RWPE2 (cell line): ENCODE data around the gene SLC10A4.
"Not testable (repeated sequence)": the region's sequence is repeated elsewhere in the genome, so short reads cannot be mapped to it uniquely, and the experiment has no call there.

Experiments
- ATAC-seq: fragments of 200-7000 bp; cut with Tn5 transposase; 3 replicates; pipeline ENCODE4 v1.9.1; 2021; ENCODE audit warnings: low read depth
- DNase-seq: peaks from one replicate; pipeline ENCODE4 v3.0.0-alpha.2; 2020; ENCODE audit warnings: low spot score
- H3K27ac ChIP-seq: fragments of 450-650 bp; 2 replicates; pipeline ENCODE4 v1.5.1; 2017; ENCODE audit warnings: mild to moderate bottlenecking; ENCODE audit not compliant: poor library complexity, severe bottlenecking
- H3K27me3 ChIP-seq: fragments of 250-450 bp; sonication (Bioruptor Pico); 2 replicates; pipeline ENCODE4 v1.5.1; 2021; ENCODE audit warnings: mild to moderate bottlenecking, moderate library complexity; ENCODE audit not compliant: insufficient read depth, poor library complexity, severe bottlenecking
- H3K36me3 ChIP-seq: fragments of 250-450 bp; sonication (Bioruptor Pico); 2 replicates; pipeline ENCODE4 v1.5.1; 2020; ENCODE audit warnings: low read depth, mild to moderate bottlenecking, moderate library complexity
- H3K4me1 ChIP-seq: fragments of 250-450 bp; sonication (Bioruptor Pico); 2 replicates; pipeline ENCODE4 v1.5.1; 2021; ENCODE audit warnings: mild to moderate bottlenecking, moderate library complexity; ENCODE audit not compliant: insufficient read depth, poor library complexity, severe bottlenecking
- H3K4me3 ChIP-seq: fragments of 250-450 bp; sonication (Bioruptor Pico); 2 replicates; pipeline ENCODE4 v1.5.1; 2021; ENCODE audit warnings: mild to moderate bottlenecking, moderate library complexity; ENCODE audit not compliant: severe bottlenecking
- H3K9me3 ChIP-seq: fragments of 250-450 bp; sonication (Bioruptor Pico); 2 replicates; pipeline ENCODE4 v1.5.1; 2021; ENCODE audit warnings: mild to moderate bottlenecking, moderate library complexity; ENCODE audit not compliant: severe bottlenecking
- TF ChIP-seq, protein P1 (sequence below): fragments of 450-650 bp; IDR thresholded peaks from one replicate; pipeline ENCODE4 v1.5.1; 2017; ENCODE audit warnings: mild to moderate bottlenecking, moderate library complexity; ENCODE audit not compliant: poor library complexity, severe bottlenecking

Gene SLC10A4, protein sequence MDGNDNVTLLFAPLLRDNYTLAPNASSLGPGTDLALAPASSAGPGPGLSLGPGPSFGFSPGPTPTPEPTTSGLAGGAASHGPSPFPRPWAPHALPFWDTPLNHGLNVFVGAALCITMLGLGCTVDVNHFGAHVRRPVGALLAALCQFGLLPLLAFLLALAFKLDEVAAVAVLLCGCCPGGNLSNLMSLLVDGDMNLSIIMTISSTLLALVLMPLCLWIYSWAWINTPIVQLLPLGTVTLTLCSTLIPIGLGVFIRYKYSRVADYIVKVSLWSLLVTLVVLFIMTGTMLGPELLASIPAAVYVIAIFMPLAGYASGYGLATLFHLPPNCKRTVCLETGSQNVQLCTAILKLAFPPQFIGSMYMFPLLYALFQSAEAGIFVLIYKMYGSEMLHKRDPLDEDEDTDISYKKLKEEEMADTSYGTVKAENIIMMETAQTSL

GRCh38 chr4:48483006-48483776, at the start of gene SLC10A4:
Gene SLC10A4, plus strand, starts transcription at chr4:48483343. Its CDS starts 219 bp downstream, at chr4:48483562.
- Histone ChIP-seq H3K36me3 (no peaks in the 10 kb centered on the region), H3K4me3 (peak within 1 kb of the TSS; percentile 3), H3K27me3 (peaks cover 54% of the 10 kb centered on the region), H3K27ac (no peak within 1 kb of the TSS), H3K4me1 (no peaks in the 10 kb centered on the region), H3K9me3 (no peaks in the 10 kb centered on the region)
- DNase-seq: no peak
- TF ChIP-seq, protein P1, sequence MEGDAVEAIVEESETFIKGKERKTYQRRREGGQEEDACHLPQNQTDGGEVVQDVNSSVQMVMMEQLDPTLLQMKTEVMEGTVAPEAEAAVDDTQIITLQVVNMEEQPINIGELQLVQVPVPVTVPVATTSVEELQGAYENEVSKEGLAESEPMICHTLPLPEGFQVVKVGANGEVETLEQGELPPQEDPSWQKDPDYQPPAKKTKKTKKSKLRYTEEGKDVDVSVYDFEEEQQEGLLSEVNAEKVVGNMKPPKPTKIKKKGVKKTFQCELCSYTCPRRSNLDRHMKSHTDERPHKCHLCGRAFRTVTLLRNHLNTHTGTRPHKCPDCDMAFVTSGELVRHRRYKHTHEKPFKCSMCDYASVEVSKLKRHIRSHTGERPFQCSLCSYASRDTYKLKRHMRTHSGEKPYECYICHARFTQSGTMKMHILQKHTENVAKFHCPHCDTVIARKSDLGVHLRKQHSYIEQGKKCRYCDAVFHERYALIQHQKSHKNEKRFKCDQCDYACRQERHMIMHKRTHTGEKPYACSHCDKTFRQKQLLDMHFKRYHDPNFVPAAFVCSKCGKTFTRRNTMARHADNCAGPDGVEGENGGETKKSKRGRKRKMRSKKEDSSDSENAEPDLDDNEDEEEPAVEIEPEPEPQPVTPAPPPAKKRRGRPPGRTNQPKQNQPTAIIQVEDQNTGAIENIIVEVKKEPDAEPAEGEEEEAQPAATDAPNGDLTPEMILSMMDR: no peak
- ATAC-seq: no peak

DNA sequence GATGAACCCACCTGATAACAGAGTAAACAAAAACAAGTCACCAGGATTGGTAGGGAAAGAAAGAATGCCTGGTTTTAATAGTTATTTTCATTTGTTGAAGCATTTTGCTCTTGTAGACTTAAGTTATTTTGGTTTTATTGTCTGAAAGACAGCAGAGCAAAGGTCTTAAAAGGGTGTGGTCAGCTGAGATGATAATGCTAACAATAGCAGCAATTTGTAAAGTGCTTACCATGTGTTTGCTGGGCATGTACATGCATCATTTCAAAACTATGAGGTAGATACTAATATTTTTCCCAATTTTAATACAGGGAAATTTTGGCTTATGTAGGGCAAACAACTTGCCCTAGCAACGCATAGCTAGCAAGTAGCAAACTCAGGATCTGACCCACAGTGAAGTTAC, 46.8 kb upstream of the SLC10A4 start:
- Histone ChIP-seq H3K27ac (no peak overlapping the region), H3K36me3 (no peaks in the 10 kb centered on the region), H3K9me3 (no peaks in the 10 kb centered on the region), H3K4me1 (no peaks in the 10 kb centered on the region), H3K4me3 (no peak overlapping the region), H3K27me3 (no peaks in the 10 kb centered on the region)
- ATAC-seq: no peak
- TF ChIP-seq, protein P1: no peak
- DNase-seq: no peak

- TF ChIP-seq, protein P1: no peak
- no peaks in the 10 kb centered on the region for H3K9me3 ChIP-seq
- H3K27me3 ChIP-seq: no peaks in the 10 kb centered on the region
- H3K4me1 ChIP-seq: no peaks in the 10 kb centered on the region
- no peaks in the 10 kb centered on the region for H3K36me3 ChIP-seq
- H3K4me3 ChIP-seq: no peak overlapping the region
- ATAC-seq: no peak
- DNase-seq: no peak
- no peak overlapping the region for H3K27ac ChIP-seq
Observed at GRCh38 chr4:48439988-48440387, 43.2 kb upstream of the SLC10A4 start.

DNA sequence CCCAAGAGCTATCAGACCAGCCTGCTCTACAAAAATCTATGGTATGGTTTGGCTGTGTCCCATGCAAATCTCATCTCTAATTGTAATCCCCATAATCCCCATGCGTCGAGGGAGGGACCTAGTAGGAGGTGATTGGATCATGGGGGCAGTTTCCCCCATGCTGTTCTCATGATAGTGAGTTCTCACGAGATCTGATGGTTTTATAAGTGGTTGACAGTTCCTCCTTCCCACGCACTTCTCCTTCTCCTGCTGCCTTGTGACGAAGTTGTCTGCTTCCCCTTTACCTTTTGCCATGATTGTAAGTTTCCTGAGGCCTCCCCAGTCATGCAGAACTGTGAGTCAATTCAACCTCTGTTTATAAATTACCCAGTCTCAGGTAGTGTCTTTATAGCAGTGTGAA, 42.2 kb upstream of the SLC10A4 start:
- not testable (repeated sequence) for H3K27me3 ChIP-seq, ATAC-seq, H3K36me3 ChIP-seq, DNase-seq, H3K9me3 ChIP-seq, H3K27ac ChIP-seq, H3K4me3 ChIP-seq, H3K4me1 ChIP-seq

DNA sequence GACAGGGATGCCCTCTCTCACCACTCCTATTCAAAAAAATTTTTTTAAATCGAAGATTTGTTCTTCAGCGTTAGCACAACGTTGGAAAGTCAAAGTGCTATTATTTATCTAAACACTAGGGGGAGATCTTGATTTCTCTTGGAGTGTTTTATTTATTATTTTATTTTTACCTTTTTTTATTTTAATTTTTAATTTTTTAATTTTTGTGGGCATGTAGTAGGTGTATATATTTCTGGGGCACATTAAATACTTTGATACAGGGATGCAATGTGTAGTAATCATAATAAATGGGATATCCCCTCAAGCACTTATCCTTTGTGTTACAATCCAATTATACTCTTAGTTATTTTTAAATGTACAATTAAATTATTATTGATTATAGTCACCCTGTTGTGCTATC, 37.4 kb upstream of the SLC10A4 start:
- Histone ChIP-seq H3K27me3 (no peaks in the 10 kb centered on the region), H3K4me1 (no peaks in the 10 kb centered on the region), H3K36me3 (no peaks in the 10 kb centered on the region), H3K4me3 (no peak overlapping the region), H3K27ac (no peak overlapping the region), H3K9me3 (no peaks in the 10 kb centered on the region)
- no peak for DNase-seq
- ATAC-seq: no peak
- TF ChIP-seq, protein P1: peak; percentile 81
